ENCODE data around the gene FERMT1. TPM values are rescaled to one million over a fixed set of nuclear protein-coding genes. Genes with fewer than 3 reads are reported as not detected.

Gene FERMT1
- 0.23 TPM for total RNA-seq

DNA sequence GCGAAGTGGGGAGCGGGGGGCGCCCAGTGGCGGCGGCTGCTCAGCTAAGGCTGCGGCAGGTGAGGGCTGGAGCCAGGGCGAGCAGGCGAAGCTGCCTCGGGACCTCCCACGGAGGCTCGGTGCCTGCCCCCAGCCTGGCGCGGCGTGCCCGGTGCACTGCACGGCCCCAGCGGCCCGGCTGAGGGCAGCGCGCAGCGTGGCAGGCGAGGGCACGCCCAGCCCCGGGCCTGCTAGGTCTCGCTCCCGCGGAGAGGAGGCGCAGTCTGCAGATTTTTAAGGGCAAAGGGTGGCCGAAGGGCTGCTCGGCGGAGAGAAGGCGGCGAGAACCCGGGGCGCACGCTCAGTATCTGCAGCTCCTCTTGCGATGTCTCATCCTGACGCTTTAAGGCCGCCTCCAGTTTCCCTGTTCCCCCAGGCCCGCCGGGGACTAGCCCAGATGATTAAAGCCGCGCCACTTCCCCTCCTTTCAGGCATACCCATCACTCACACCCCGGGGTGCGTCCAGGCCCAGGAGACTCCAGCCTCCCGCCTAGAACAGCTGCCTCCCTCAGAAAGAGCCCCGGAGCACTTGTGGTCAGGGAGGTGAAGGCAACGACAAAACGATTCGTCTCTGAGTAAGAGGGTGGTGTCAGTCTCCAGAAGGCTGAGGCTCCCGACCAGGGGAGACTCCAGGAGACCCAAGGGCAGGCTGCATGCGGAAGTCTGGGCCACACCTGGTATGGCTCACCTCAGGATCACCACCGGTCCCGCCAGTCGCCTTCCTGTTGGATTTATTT is at the start of gene FERMT1:
TSS of gene FERMT1 (minus strand) at position 158 of the 776 bp plus-strand sequence. CDS start 3,476 bp downstream, outside the sequence.
- DNase-seq (ENCODE audit: low spot score) (peak; percentile 64), ATAC-seq (peak; percentile 98)

- DNase-seq (ENCODE audit: low spot score) = no peak
- ATAC-seq = peak; percentile 70
These were observed 46.4 kb upstream of the FERMT1 start for GRCh38 chr20:6169251-6169650.

DNA sequence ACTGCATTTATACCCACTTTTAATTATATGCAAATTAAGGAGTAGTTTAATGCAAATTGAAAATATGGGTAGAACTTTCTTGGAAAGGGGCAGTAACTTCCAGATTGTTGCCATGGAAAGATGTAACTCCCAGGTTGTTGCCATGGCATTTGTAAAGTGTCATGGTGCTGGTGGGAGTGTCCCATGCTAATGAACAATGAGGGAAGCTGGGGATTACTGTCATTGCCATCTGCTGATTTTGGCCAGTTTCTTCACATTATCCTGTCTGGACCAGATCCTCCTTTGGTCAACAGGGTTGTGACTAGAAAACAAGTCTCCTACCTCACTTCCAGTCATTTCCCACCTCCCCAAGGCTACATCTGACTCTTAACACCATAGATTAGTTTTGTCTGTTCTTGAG is 45.4 kb upstream of the FERMT1 start:
- no peak for DNase-seq (ENCODE audit: low spot score)
- no peak for ATAC-seq

DNA sequence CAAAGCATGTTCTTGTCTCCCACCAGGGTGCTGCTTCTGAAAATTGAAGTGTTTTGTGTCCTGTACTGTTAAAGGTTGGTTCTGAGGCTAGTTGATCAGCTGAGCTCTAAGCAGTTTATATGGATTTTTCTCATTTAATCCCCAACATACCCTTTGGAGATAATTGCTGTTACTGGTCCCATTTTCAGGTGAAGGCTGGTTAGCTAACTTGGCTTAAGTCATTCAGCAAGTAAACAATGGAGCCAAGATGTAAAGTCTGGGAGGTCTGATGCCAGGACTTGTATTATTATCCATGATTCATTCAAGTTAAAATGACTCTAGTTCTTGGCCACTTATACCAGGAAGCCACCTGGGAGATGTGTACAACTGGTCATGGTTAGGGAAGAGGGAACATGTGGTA is 42.5 kb upstream of the FERMT1 start:
- ATAC-seq (no peak), DNase-seq (ENCODE audit: low spot score) (no peak)

DNA sequence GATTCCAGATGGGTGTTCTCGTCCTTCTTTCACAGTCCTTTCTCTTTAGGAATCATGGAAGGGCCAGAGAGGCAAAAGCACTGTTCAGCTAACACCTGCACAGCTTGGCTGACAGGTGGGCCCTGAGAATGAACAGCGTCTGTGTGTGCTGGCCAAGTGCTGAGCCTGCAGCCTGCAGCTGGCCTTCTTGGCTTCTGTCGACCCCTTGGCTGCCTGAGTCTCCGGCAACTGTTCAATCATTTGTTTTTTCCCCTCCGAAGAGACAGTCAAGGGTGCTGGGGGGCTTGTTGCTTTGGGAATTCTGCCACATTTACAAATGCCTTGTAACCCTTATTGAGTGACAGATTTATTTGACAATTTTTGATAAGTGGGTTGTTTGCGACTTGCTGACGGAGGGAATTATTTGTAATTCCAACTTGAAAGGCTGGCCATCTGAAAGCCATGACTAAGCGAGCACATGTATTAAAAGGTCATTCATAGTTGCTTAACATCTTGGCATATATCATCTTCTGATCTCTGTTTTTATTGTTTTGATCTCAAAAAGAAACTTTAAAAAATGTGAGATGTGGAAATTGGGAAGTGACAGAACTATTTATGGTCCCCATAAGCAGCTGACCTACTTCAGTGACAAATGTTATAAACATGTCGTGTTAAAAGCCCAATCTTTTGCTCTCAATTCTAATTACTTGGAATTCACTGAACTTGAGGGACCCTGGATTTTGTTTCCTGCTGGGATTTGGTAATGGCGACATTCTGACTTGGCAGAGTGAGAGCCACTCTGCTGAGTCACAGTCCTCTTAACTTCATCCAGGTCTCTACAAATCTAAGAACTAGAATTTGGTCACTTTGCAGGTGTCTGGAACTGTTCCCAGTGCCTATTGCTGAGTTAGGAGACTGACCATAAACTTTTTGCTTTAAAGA is 41.9 kb upstream of the FERMT1 start:
- ATAC-seq = peak; percentile 40

GRCh38 chr20:6160736-6161135 is 37.9 kb upstream of the FERMT1 start:
- ATAC-seq = no peak

More for the DNA sequence above, 41.9 kb upstream of the FERMT1 start:
- DNase-seq (ENCODE audit: low spot score) = no peak

DNA sequence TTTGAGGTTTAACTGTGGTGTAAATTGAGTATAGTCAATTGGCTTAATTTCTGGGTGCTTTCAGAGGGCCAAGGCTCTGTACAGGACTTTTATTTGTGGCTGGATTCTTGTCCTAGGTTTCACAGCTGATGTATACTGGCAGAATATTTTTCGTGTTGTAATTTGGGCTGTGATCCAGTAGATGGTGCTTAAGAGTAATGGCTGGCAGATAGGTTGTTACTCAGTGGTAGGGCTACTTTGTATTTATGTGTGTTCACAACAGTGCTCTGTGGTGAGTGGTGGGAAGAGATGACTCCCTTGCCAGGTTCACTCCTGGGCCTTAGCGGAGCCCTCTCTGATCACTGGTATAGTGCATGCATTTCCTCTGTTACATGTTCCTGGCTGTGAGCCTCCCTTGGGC is 34.5 kb upstream of the FERMT1 start:
- ATAC-seq (peak; percentile 10), DNase-seq (ENCODE audit: low spot score) (no peak)

More at GRCh38 chr20:6160736-6161135, 37.9 kb upstream of the FERMT1 start:
- no peak for DNase-seq (ENCODE audit: low spot score)

DNA sequence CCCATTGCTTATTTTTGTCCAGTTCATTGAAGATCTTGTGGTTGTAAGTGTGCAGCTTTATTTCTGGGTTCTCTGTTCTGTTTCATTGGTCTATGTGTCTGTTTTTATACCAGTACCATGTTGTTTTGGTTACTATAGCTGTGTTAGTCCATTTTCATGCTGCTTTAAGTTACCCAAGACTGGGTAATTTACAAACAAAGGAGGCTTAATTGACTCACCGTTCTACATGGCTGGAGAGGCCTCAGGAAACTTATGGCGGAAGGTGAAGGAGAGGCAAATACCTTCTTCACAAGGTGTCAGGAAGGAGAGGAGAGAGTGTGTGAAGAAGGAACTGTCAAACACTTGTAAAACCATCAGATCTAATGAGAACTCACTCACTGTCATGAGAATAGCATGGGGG is 29.9 kb upstream of the FERMT1 start:
- ATAC-seq = no peak
- DNase-seq (ENCODE audit: low spot score) = no peak

- ATAC-seq (no peak), DNase-seq (ENCODE audit: low spot score) (no peak)
These were observed 25.2 kb upstream of the FERMT1 start for GRCh38 chr20:6148073-6148472.

GRCh38 chr20:6142348-6142993 is 19.6 kb upstream of the FERMT1 start:
- peak; percentile 96 for ATAC-seq
- no peak for DNase-seq (ENCODE audit: low spot score)

- DNase-seq (ENCODE audit: low spot score) (no peak), ATAC-seq (peak; percentile 20)
These were observed 18.1 kb upstream of the FERMT1 start for GRCh38 chr20:6140947-6141346.

DNA sequence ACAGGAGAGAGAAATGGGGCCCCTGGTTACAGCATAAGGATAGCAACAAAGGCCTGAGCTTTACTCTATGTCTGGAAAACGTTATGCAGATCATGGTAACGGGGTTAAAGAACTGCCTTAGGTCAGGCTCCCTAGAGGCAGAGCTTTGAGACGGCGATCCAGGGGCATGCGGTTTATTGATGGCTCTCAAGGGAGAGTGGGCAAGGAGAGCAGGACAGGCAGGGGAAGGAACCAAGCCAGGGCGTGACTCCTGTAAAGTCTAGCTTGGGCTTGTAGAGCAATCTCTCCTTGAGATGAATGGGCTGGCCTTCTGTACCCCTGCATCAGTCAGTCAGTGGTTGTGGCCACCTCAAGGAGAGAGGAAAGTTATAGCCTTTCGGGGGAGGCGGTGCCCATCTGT is 12.5 kb upstream of the FERMT1 start:
- no peak for ATAC-seq
- DNase-seq (ENCODE audit: low spot score) = no peak

GRCh38 chr20:6134592-6134991 is 11.8 kb upstream of the FERMT1 start:
- DNase-seq (ENCODE audit: low spot score) (peak; percentile 81), ATAC-seq (peak; percentile 96)

DNA sequence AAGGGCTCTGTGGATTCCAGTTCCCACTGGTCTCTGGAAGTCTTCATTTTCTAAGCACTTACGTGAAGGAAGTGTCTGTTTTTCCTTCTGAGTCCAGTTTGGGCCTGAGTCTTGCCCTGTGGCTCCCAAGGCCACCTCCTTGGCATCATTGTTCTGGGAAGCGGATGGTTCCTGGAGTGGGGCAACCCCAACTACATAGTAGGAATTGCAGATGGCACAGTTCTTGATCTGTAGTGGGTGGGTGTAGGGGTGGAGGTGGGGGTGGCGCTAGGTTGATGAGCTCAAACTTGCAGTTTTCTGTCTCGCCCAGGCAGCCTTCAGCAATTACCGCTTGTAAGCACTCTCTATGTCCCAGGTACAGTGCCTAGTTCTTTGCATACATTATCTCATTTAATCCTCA is 7.2 kb upstream of the FERMT1 start:
- ATAC-seq (no peak), DNase-seq (ENCODE audit: low spot score) (no peak)

DNA sequence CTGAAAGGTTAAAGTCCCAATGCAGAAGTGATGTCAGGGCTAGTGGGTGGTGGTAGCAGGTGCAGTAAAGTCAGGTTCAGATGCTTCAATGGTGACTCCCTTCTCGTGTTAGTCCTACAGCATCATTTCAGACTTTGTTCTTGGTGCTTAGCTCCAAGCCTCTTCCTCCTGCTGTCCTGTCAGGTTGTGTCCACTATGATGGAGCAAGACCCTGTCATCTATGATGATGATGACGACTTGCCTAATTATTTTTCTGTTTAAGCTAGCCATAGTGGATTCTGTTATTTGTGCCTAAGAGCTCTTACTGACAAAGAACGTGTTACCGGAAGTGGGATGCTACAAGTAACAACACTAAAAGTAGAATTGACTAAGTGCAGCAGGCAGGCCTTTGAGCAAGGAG is 5.0 kb upstream of the FERMT1 start:
- ATAC-seq = no peak
- no peak for DNase-seq (ENCODE audit: low spot score)

- ATAC-seq = no peak
- DNase-seq (ENCODE audit: low spot score) = no peak
These were observed 4.0 kb upstream of the FERMT1 start for GRCh38 chr20:6126846-6127245.

DNA sequence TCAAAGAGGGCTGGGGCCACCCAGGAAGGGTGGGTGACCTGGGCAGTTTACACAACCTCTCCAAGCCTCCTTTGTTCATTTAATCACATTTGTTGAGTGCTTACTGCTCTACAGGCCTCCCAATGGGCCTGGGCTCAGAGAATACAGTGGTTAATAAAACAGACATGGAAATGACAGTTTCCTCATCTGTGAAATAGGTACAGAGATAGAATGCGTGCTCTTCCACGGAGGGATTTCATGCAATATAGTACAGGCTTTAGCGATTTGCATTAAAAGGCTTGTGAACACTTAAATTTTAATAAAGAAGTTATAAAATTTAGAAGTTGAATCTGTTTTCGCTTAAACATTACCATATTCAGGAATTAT is 802 bp upstream of the FERMT1 start:
- DNase-seq (ENCODE audit: low spot score) (no peak), ATAC-seq (no peak)

DNA sequence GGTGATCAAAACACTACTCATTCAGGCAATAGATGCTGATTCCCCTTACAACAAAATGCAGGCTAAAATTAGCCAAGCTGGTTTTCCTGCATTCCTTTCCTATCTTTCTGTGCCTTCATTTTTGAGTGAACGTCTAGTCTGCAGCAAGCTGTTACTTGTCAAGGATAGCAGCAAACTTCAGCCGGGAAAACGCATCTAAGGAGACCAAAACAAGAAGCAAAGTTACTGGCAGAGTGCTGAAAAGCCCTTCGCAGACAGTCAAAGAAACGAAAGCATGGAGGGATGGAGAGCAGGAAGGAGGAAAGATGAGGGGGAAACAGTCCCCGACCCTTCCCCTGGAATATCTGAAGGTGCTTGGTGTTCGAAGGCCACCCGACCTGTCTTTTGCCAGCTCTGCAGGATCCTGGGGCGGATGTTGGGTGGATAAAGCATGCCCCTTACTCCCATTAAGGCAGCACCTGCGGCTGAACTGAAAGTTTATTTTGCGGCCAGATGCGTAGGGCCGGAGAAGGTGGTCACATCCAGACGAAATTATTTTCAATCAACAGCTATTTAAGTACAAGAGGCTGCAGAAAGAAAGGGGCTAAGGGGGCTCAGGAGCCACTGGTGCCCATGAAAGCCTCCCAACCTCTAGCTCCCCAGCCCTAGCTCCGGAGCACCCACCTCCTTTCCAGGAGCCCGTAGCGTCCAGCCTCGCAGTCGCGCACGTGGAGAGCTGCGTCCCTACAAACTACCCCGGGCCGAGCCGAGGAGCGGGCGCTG is 538 bp downstream of the FERMT1 start:
- ATAC-seq (no peak), DNase-seq (ENCODE audit: low spot score) (no peak)

- ATAC-seq (no peak), DNase-seq (ENCODE audit: low spot score) (no peak)
These were observed 1.3 kb downstream of the FERMT1 start for GRCh38 chr20:6121504-6121903.

GRCh38 chr20:6120491-6120988 is 2.3 kb downstream of the FERMT1 start:
- no peak for ATAC-seq
- DNase-seq (ENCODE audit: low spot score) = no peak

DNA sequence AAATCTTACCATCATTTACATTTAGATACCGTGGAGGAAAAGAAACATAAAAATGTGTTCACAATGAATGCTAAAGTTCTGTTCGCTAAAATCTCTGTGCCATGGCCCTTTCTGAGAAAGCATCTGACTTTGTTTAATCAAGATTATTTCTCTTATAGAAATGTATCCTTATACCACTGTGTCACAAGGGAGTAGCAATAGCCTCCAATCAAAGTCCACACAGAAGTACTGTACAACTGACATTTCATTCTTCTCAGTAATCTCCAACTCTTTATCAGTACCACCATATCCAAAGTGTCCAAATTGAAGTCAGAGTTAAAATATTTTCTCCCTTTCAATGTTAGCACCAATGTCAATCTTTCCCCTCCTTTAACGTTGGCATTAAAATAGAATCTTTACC is 6.1 kb downstream of the FERMT1 start:
- no peak for ATAC-seq
- DNase-seq (ENCODE audit: low spot score) = no peak
